AG04450 (cell line): ENCODE measurements around the gene OR9G1. TPM values are rescaled to one million over a fixed set of nuclear protein-coding genes. Genes with fewer than 3 reads are reported as not detected.
"Not testable (repeated sequence)": the region's sequence is repeated elsewhere in the genome, so short reads cannot be mapped to it uniquely, and the experiment has no call there.

Source experiments
- CTCF ChIA-PET: fragments of 300-600, 350-600 bp; formaldehyde crosslinking; extraction: SDS; loops from one replicate; lab custom pipeline; 2022; ENCODE audit warnings: antibody characterized with exemption, inconsistent platforms; lab: Charles Lee
- POLR2A ChIA-PET: fragments of 350-600 bp; formaldehyde crosslinking; extraction: SDS; loops from one replicate; lab custom pipeline; 2021; ENCODE audit warnings: antibody characterized with exemption, inconsistent platforms; lab: Yijun Ruan, JAX
- DNase-seq: peaks from one replicate; pipeline ENCODE4 v3.0.0-alpha.2; 2011; ENCODE audit warnings: low read depth, low spot score
- H3K27ac ChIP-seq: one replicate; pipeline ENCODE4 v1.5.1; 2012; ENCODE audit warnings: low read depth, low read length, control low read depth
- H3K27me3 ChIP-seq: one replicate; pipeline ENCODE4 v1.6.0; 2012; ENCODE audit warnings: low read length; ENCODE audit not compliant: control insufficient read depth, insufficient read depth
- H3K4me3 ChIP-seq: 2 replicates; pipeline ENCODE4 v1.5.1; 2011; ENCODE audit warnings: mild to moderate bottlenecking, low read depth, low read length, control low read depth
- H3K9me3 ChIP-seq: 2 replicates; pipeline ENCODE4 v1.5.1; 2012; ENCODE audit warnings: low read length; ENCODE audit not compliant: control insufficient read depth, insufficient read depth
- polyA minus RNA-seq: library from RNA; depleted of rRNA, polyadenylated mRNA; stranded (reverse); fragments of >200 nt; gene quantifications from 2 replicates; pipeline ENCODE4 v1.2.3, GENCODE V29; 2011; rRNA and poly(A)+ RNA removed
- polyA plus RNA-seq: library from polyadenylated mRNA; depleted of rRNA; stranded (reverse); fragments of >200 nt; gene quantifications from 2 replicates; pipeline ENCODE4 v1.2.3, GENCODE V29; 2011; rRNA removed
- TF ChIP-seq, protein P1 (sequence below): IDR thresholded peaks from 2 replicates; pipeline ENCODE4 v1.5.1; 2011; ENCODE audit warnings: low read depth, low read length, control low read depth, inconsistent platforms

Gene OR9G1, protein sequence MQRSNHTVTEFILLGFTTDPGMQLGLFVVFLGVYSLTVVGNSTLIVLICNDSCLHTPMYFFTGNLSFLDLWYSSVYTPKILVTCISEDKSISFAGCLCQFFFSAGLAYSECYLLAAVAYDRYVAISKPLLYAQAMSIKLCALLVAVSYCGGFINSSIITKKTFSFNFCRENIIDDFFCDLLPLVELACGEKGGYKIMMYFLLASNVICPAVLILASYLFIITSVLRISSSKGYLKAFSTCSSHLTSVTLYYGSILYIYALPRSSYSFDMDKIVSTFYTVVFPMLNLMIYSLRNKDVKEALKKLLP
- polyA plus RNA-seq (not detected in 2 replicates), polyA minus RNA-seq (not detected in 2 replicates)

DNA sequence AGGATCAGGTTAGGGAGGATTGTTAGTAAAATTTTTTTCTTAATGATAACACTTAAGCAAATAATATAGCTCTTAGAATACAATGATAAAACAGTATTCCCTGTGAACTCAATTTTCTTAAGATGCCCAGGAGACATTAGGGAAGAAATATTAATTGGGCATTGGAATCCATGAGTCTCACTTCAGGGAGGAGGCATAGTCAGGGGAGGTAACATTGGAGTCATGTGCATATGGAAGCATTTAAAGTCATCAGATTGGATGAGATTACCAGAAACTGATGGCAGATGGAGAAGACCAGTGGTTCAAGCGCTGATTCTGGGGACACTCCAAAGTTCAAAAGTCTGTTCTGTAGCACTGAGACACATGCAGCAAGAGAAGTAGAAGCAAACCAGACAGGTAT is at the start of gene OR9G1:
OR9G1 (plus strand) TSS at position 301 of the 400 bp plus-strand sequence. CDS start 1,293 bp downstream, outside the sequence.
- Histone ChIP-seq H3K27me3 (no peaks in the 10 kb centered on the region), H3K9me3 (no peaks in the 10 kb centered on the region; the same call in 1 of the 2 replicates), H3K27ac (no peak within 1 kb of the TSS), H3K4me3 (no peak within 1 kb of the TSS)
- TF ChIP-seq, protein P1, sequence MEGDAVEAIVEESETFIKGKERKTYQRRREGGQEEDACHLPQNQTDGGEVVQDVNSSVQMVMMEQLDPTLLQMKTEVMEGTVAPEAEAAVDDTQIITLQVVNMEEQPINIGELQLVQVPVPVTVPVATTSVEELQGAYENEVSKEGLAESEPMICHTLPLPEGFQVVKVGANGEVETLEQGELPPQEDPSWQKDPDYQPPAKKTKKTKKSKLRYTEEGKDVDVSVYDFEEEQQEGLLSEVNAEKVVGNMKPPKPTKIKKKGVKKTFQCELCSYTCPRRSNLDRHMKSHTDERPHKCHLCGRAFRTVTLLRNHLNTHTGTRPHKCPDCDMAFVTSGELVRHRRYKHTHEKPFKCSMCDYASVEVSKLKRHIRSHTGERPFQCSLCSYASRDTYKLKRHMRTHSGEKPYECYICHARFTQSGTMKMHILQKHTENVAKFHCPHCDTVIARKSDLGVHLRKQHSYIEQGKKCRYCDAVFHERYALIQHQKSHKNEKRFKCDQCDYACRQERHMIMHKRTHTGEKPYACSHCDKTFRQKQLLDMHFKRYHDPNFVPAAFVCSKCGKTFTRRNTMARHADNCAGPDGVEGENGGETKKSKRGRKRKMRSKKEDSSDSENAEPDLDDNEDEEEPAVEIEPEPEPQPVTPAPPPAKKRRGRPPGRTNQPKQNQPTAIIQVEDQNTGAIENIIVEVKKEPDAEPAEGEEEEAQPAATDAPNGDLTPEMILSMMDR, result no peak
- no peak for DNase-seq
- ChIA-PET CTCF (no interaction called here), POLR2A (no interaction called here)

DNA sequence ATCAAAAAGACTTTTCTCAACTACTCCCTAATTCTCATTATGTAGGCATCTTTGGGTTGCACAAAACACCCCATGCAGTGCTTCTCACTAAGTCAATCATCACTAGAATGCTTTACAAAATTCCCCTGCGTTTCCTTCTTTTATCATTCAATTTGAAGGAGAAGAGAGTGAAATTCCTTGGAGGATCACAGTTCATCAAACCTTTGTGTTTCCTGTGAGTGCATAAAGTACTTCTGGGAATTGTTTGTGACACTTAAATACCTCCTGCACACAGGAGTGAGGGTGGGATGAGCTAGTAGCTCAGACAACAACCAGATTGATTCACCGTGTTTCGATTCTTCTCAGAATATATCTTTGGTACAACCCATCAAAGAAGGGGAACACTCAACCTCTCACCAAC is 39.1 kb upstream of the OR9G1 start:
- TF ChIP-seq, protein P1, result no peak
- Histone ChIP-seq H3K4me3 (no peak overlapping the region), H3K27ac (no peak overlapping the region), H3K9me3 (peaks cover 7% of the 10 kb centered on the region), H3K27me3 (no peaks in the 10 kb centered on the region)
- DNase-seq, result no peak
- CTCF ChIA-PET, result no interaction called here
- POLR2A ChIA-PET, result no interaction called here

DNA sequence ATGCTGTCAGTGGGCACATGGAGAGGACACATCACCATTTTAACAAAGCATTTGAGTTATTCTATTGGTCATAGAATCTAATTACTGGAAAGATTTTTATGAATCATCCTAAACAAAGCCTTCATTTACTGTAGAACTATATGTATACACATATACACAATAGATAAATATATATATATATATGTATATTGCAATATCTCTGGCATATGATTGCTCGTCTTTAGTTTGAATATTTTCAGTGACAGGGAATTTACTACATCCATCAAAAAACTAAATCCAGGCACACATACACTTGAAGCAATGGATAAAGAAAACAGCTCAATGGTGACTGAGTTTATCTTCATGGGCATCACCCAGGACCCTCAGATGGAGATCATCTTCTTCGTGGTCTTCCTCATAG is 35.5 kb upstream of the OR9G1 start, which contains the start of gene OR5AR1:
OR5AR1 (plus strand) TSS at position 301 of the 400 bp plus-strand sequence; CDS start at position 301, 0 bp downstream.
- no peaks in the 10 kb centered on the region for H3K27me3 ChIP-seq
- no peak within 1 kb of the TSS for H3K4me3 ChIP-seq
- ChIA-PET CTCF (no interaction called here), POLR2A (no interaction called here)
- TF ChIP-seq, protein P1, result no peak
- DNase-seq, result no peak
- peaks cover 7% of the 10 kb centered on the region for H3K9me3 ChIP-seq
- H3K27ac ChIP-seq, result no peak within 1 kb of the TSS

DNA sequence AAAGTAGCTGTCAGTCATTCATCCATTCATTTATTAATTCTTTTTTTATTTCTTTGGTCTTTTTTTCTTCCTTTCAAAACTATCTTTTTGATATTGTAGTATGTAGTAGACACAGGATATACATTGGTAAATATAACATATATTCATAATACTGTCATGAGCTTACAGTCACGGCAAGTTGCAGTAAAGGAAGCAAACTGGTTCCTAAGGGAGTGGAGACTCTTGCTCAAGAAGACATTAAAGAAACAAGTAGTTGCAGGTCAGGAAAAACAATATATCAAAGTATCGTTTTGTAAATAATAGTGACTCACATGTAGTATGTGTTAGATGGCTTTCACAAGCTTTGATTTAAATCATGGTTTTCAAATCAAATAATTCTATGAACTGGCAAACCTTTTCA is 27.9 kb upstream of the OR9G1 start:
- TF ChIP-seq, protein P1, result no peak
- Histone ChIP-seq H3K4me3 (no peak overlapping the region), H3K27ac (no peak overlapping the region), H3K27me3 (no peaks in the 10 kb centered on the region), H3K9me3 (peaks cover 3% of the 10 kb centered on the region; the same call in 1 of the 2 replicates)
- no peak for DNase-seq
- POLR2A ChIA-PET, result no interaction called here
- CTCF ChIA-PET, result no interaction called here

DNA sequence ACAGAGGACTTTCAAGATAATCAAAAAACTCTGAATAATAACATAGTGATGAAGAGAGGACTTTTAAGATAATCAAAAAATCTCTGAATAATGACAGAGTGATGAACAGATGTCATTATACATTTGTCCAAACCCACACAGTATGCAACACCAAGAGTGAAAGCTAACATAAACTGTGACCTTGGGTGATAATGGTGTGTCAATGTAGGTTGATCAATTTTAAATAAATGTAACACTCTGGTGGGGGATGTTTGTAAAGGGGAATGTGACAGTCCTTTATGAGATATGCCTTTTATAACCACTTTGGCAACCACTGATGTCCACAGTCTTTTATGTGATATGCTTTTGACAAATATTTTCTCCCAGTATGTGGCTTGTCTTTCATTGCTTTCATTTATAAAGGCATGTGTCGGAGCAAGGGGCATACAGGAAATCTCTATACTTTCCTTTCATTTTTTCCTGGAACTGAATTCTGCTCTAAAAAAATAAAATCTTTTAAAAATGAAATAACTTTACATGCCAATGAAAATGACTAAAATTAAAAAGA is 10.3 kb upstream of the OR9G1 start:
- ChIA-PET CTCF (no interaction called here), POLR2A (no interaction called here)
- DNase-seq, result no peak
- Histone ChIP-seq H3K9me3 (peaks cover 6% of the 10 kb centered on the region), H3K27ac (no peak overlapping the region), H3K27me3 (no peaks in the 10 kb centered on the region), H3K4me3 (no peak overlapping the region)
- TF ChIP-seq, protein P1, result no peak

DNA sequence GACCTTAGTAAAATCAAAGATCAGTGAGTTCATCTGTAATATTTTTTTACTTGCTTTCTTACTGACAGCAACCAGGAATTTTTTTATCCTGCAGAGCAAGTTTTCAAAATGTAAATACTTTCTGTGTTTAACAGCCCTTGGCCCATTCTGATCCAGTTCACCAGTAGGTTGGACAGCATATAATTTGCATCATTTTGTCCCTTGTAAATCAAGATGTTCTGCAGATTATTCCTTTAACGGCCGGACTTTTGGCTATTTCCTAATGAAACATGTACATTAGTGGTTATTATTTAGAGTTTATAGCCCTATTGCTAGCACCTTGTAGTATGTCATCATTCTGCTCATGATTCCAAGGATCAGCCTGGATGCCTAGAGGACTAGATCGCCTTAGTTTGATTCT is 7.7 kb upstream of the OR9G1 start:
- DNase-seq, H3K27ac ChIP-seq, POLR2A ChIA-PET, H3K9me3 ChIP-seq, H3K27me3 ChIP-seq, H3K4me3 ChIP-seq, CTCF ChIA-PET: not testable (repeated sequence)
